Ovary (tissue), 3 donors: Measurements from ENCODE around the gene THSD4.

Experiments
- CTCF ChIP-seq, 3 donors: fragments of 450-650 bp in 2 of 3; fragments of 200-600 bp in 1 of 3; IDR thresholded peaks; one replicate each; pipeline versions ENCODE4 v1.5.1 to v1.8.0; 2016 to 2022; ENCODE audit warnings: antibody characterized with exemption in 3 of 3, mild to moderate bottlenecking in 1 of 3
- EP300 ChIP-seq: sonication (generic); formaldehyde crosslinking; IDR thresholded peaks from one replicate; pipeline ENCODE4 v1.6.1; 2017; ENCODE audit warnings: antibody characterized with exemption
- POLR2A ChIP-seq: fragments of 450-650 bp; IDR thresholded peaks from one replicate; pipeline ENCODE4 v1.6.1; 2017; ENCODE audit warnings: antibody characterized with exemption, mild to moderate bottlenecking, moderate library complexity
- donor health status: DM: no; HTN: no; CAD: no.

DNA sequence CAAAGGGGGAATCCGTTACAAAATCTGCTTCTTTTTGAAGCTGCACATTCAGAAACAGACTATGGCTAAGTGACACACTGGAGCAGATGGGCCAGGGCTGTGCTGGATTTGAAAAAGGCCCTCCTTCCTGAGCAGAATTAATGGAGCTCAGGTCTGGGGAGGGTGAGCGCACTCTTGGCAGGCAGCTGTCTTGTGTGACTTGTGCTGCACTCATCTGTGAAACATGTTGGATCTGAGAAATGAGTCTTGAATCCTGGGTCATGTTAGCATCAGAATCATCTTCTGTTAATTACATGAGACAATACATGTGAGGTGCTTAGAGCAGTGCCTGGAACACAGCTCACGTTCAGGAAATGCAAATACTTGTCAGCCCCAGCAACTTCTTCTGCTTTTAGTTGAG, 219.6 kb downstream of the THSD4 start:
- no peak for TF ChIP-seq CTCF (IDR thresholded peaks at IDR 0.05)
- no peak for TF ChIP-seq POLR2A
- TF ChIP-seq EP300 = no peak
